Raji (cell line): ENCODE measurements around the gene TNS4.

Experiments used
- POLR2A ChIP-seq: IDR thresholded peaks from 2 replicates; pipeline ENCODE4 v1.6.1; 2011; ENCODE audit warnings: low read depth, low read length, control low read depth; ENCODE audit not compliant: insufficient read depth

The TNS4 gene

DNA sequence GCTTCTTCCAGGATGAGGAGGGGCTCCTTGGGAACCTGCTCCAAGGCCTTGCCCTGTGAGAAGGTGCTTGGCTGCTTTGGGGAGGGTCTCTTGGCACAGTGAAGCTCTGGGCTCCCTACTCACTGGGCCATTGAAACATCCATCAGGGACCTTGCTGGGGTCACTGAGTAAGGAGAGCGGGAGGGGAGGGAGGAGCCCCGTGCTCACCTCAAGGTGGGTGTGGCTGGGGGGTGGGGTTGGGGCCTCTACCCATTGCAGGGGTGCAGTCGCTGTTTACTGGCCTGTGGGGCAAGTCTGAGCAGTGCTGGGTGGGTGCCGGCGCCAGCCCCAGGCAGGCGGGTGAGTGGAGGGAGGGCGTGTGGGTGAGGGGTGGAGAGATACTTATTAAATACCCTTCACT is 9.9 kb downstream of the TNS4 start:
- no peak for TF ChIP-seq POLR2A

- TF ChIP-seq POLR2A = no peak
These were observed 10.4 kb downstream of the TNS4 start for GRCh38 chr17:40490982-40491381.

DNA sequence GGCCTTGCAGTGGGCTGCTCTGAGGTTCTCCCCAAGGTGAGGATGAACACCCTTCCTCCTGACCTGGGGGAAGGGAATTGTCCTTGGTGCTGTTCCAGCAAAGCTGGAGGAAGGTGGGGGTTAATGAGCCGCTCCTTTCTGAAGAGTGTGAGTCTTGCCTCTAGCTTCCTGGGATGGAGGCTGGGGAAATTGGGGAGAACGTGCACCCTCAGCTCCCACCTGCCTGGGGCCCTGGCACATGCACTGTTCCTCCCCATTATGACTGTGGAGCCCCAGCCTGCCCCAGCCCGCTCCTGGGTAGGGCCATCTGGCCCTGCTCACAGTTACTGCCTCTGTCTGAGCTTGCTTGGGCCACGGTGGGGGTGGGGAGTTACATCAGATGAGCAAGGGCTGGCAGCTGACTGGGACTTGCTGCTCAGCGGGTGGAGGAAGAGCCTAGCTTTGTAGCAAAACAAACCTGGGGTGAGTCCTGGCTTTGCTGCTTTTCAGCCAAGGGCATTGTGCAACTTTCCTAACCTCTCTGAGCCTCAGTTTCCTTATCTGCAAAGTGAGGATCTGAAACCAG is 11.1 kb downstream of the TNS4 start:
- no peak for TF ChIP-seq POLR2A

DNA sequence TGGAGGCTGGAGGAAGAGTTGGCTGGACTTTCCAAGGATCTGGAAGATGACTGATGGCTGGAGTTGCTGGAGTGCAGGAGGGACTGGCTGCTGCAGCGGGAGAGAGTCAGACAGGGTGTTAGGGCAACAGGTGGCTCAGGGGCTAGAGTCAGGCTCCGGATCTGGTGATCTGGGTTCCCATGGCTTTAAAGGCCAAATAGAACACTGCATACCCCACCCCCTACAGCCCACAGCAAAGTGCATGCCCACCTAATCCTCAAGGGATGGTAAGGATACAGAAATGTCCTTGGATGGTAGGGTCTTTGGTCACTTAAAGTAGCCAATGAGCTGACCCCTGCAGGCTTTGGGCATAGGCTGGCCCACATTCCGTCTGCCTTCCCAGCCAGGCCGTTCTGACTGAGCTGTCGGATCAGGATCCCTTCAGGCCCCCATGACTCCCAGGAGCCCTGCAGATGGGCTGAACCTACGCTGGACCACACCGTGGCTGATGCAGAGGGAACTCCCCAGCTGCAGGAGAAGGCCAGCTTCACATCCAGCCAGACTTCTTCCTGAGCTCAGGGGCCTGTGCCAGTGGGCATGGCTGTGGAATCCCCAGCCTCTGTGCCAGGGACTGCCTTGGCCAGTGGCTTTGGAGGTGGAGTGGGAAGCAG is 13.9 kb downstream of the TNS4 start:
- TF ChIP-seq POLR2A = no peak

GRCh38 chr17:40486522-40487370 is 14.7 kb downstream of the TNS4 start:
- no peak for TF ChIP-seq POLR2A

DNA sequence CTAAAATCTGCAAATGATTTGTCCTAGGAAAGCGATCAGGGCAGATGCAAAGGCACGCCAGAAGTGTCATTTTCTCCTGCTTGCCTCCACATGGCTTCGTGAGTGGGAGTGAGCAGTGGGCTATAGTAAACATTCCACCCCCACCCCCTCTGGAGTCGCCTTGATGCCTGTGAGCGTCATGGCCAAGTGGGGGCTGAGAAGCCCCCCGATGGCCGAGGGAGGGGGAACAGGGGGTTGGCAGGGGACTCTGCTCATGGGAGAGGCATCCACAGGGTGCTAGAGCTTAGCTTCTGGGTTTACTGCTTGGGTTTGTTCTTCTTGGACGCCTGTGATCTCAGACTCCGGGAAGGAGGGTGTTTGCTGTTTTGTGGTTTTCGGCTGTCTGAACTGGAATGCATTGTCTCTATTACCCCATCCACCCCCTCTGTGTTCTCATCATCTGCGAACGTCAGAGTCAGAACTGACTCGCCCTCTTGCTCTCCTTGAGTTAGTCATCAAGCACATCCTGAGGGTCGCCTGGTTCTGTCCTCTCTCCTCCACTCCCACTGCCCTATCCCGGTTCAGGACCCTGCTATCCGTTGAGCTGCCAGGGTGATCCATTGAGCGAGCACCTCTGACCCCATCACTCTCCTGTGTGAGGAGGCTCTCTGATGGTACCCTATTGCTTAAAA is 15.4 kb downstream of the TNS4 start:
- no peak for TF ChIP-seq POLR2A

DNA sequence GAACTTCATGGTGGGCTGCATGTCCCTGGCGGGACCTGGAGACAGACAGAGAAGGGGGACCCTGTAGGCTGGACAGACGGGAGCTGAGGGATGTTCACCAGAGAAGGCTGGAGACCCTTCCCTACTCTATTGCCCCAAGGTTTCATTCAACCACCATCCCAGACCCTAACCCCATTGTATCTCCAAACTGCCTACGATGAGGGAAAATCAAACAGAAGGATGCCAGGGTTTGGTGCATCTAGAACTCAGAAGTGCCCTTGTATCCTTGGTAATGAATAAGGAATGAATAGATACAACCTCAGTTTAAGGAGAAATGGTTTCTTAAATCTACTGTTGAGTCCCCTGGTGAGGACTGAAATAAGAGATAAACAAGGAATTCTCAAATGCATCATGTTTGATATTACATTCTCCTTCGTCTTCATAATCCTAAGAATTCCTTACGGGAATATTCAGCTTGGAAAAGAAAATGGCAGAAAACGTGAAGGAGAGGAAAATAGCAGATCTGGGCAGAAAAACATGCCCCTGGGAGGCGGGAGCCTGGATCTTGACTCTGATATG is 16.4 kb downstream of the TNS4 start:
- TF ChIP-seq POLR2A = no peak

DNA sequence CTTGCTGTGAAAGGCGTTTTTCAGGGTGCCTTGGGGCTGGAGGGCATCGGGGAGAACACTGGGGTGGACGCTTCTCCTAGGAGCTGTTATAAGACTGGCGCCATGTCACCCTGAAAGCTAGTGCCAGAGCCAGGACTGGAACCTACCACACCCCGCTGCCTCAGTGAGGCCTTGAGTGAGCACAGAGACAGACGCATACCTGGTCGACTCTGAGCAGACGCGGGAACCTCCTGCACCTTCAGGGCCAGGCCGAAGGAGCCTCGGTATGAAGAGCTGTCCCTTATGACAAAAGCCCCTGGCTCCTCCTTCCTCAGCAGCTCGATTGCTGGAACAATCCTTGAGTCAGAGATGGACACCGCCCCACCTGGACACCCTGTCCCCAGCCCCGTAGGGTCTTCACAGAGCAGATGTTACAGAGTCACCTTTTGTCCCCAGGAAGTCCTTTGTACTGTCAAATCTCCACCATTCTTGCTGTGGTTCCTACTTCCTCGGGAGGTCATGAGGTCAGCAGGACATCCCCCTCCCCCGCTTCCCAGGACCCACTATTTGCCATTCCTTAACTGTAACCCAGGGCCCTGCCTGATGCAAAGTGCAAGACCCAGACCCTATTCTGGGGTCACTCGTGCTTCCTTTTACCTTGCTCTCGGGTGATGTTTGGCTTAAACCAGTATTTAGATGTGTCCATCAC is 17.0 kb downstream of the TNS4 start:
- no peak for TF ChIP-seq POLR2A

- TF ChIP-seq POLR2A = no peak
These were observed 17.7 kb downstream of the TNS4 start for GRCh38 chr17:40483679-40484078.

DNA sequence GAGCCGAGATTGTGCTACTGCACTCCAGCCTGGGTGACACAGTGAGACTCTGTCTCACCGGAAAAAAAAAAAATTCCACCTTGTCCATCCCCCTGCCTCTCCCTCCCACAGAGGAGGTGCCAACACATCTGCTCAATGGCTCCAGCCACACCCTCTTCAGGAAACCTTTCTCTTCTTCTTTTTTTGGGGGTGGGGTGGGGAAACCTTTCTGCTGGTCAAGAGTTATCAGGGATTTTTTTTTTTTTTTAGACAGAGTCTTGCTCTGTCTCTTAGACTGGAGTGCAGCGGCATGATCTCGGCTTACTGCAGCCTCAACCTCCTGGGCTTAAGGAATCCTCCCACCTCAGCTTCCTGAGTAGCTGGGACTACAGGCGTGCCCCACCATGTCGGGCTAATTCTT is 18.7 kb downstream of the TNS4 start:
- TF ChIP-seq POLR2A = no peak

DNA sequence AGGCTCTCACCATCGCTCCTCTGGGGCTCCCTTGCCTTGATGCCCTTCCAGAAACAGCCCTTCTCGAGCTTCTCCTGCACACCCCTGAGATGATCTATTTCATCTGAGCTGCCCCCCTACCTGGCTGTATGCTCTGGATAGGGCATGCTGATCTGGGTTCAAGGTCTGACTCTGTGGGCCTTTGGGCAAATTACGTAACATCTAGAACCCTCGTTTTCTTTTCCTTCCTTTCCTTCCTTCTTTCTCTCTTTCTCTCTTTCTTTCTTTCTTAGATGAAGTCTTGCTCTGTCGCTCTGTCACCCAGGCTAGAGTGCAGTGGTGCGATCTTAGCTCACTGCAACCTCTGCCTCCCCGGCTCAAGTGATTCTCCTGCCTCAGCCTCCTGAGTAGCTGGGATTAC is 20.3 kb downstream of the TNS4 start:
- TF ChIP-seq POLR2A = no peak

- TF ChIP-seq POLR2A = no peak
These were observed 20.9 kb downstream of the TNS4 start for GRCh38 chr17:40480501-40481003.

DNA sequence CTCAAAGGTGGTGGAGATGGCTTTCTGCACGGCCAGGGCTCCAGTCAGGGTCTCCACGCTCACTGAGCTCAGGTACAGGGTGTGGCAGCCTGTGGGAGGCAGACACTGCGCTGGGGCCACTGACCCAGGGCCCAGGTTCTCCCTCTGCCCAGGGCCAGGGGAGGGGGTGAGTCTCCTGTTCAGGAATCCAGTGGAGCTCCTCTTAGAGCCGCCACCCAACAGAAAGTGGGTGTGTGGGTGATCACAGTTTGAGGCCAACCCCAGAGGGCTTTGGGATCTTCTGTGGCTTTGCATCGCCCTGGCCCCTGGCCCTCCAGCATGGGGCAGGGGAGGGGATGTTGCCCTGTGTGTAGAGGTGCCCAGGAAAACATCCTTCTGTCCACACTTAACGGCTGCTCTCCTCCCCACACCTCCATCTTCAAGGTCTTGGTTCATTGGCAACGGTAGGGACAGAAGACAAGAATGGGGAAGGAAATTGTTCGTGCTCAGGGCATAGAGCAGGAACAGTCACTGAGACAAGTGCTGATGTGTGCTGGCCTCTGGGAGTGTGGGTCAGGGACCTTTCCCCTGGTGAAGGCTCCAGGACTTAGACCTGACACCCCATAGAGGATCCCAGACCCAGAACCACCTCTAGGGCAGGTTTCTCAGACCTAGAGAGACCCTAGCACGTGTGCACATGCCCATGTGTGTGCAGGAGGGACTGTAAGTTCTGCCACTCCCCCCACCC is 21.5 kb downstream of the TNS4 start:
- TF ChIP-seq POLR2A = no peak

DNA sequence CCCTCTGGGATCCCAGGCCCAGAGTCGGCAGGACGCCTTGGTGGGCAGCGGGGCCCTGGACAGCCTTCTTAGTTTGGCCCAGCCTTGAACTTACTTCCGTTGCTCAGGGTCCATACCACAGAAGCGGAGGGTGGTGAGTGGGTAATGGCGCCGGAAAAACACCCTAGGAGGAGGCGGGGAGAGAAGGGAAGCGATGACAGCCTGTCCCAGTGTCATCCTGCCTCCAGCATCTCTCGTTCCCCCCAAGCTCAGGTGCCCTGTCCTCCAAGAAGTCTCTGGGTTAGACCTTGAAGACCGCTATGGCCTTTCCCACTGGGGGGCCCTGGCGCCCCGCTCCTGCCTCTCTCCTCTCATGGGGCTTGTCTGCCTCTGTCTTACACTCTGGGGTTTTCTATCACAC is 22.9 kb downstream of the TNS4 start:
- no peak for TF ChIP-seq POLR2A
